SH-SY5Y (cell line): Measurements from ENCODE around the gene VIPAS39.

Source experiments
- GATA2 ChIP-seq: IDR thresholded peaks from 2 replicates; pipeline ENCODE4 v1.6.1; 2011; ENCODE audit warnings: mild to moderate bottlenecking, low read depth, low read length
- GATA3 ChIP-seq: IDR thresholded peaks from 2 replicates; pipeline ENCODE4 v1.6.1; 2011; ENCODE audit warnings: low read depth, mild to moderate bottlenecking, low read length, moderate library complexity

- TF ChIP-seq GATA3 (no peak), GATA2 (no peak)
Observed at GRCh38 chr14:77424862-77425261, 32.5 kb downstream of the VIPAS39 start.
